HG03342 (cell line): ENCODE results near the gene PLEKHG2.

Source experiments
- ATAC-seq: cut with Tn5 transposase; IDR thresholded peaks from one replicate; pipeline ENCODE4 v1.9.1; 2021; ENCODE audit warnings: mild to moderate bottlenecking, moderate library complexity; ENCODE audit not compliant: unreplicated experiment

Gene PLEKHG2

GRCh38 chr19:39385629-39386411 is 26.6 kb upstream of the PLEKHG2 start:
- no peak for ATAC-seq

- no peak for ATAC-seq
Measured at GRCh38 chr19:39386557-39386956, 25.9 kb upstream of the PLEKHG2 start.

GRCh38 chr19:39388657-39389056 is 23.8 kb upstream of the PLEKHG2 start:
- no peak for ATAC-seq

GRCh38 chr19:39389631-39390414 is 22.6 kb upstream of the PLEKHG2 start:
- no peak for ATAC-seq

GRCh38 chr19:39390451-39390750 is 22.1 kb upstream of the PLEKHG2 start:
- no peak for ATAC-seq

- ATAC-seq: peak; percentile 88
Measured at GRCh38 chr19:39390751-39391437, 21.6 kb upstream of the PLEKHG2 start, which contains the start of the genes MED29 and PAF1. MED29 (plus strand) TSS chr19:39391378; CDS start chr19:39391423, 45 bp downstream. PAF1 (minus strand) TSS chr19:39391106; CDS start chr19:39390864, 242 bp downstream.

- ATAC-seq: peak; percentile 34
Measured at GRCh38 chr19:39397360-39398296, 14.8 kb upstream of the PLEKHG2 start.

GRCh38 chr19:39398297-39398864 is 14.1 kb upstream of the PLEKHG2 start:
- ATAC-seq: no peak

GRCh38 chr19:39399668-39400050 is 12.8 kb upstream of the PLEKHG2 start:
- no peak for ATAC-seq

GRCh38 chr19:39400061-39400460 is 12.4 kb upstream of the PLEKHG2 start:
- no peak for ATAC-seq

GRCh38 chr19:39401070-39401548 is 11.4 kb upstream of the PLEKHG2 start:
- no peak for ATAC-seq

GRCh38 chr19:39401549-39402345 is 10.7 kb upstream of the PLEKHG2 start:
- ATAC-seq: no peak

GRCh38 chr19:39402346-39403300 is 9.8 kb upstream of the PLEKHG2 start:
- no peak for ATAC-seq

- ATAC-seq: peak; percentile 25
Measured at GRCh38 chr19:39403331-39404312, 8.8 kb upstream of the PLEKHG2 start.

GRCh38 chr19:39405261-39405957 is 7.1 kb upstream of the PLEKHG2 start:
- ATAC-seq: no peak

- ATAC-seq: no peak
Measured at GRCh38 chr19:39405958-39406655, 6.4 kb upstream of the PLEKHG2 start.
